ENCODE measurements around the gene FOXA2. TPM values are rescaled to one million over a fixed set of nuclear protein-coding genes. Genes with fewer than 3 reads are reported as not detected.

FOXA2 gene
- 4.8 and 8.1 TPM in 2 replicates for total RNA-seq

GRCh38 chr20:22584522-22584921 lies at the start of gene FOXA2:
Gene FOXA2, minus strand, starts transcription at chr20:22584572. Its CDS starts 294 bp downstream, at chr20:22584278.

